ENCODE results near the gene TMEM156. TPM values are rescaled to one million over a fixed set of nuclear protein-coding genes. Genes with fewer than 3 reads are reported as not detected.
"Not testable (repeated sequence)": the region's sequence is repeated elsewhere in the genome, so short reads cannot be mapped to it uniquely, and the experiment has no call there.

TMEM156 gene
- total RNA-seq, 4 donors from 2014 or later = 0.33 TPM; not detected in 3

GRCh38 chr4:39042366-39042765 lies 10.2 kb upstream of the TMEM156 start:
- intact Hi-C loops (cut with DNase I) = no loop called here
- Histone ChIP-seq H3K27ac (no peak overlapping the region), H3K27me3 (no peaks in the 10 kb centered on the region), H3K4me1 (peaks cover 0 to 4% of the 10 kb centered on the region in 2 donors), H3K4me3 (replicated peaks in 1 of 3) (no peak overlapping the region), H3K9me3 (no peaks in the 10 kb centered on the region), H3K36me3 (no peaks in the 10 kb centered on the region)
- 93 to 98% methylated on average over 1 of the region's 1 CpG for WGBS, 2 donors
- no peak for TF ChIP-seq POLR2A (IDR thresholded peaks at IDR 0.05)
- no peak for DNase-seq

GRCh38 chr4:39039108-39039507 lies 6.9 kb upstream of the TMEM156 start:
- TF ChIP-seq POLR2A (IDR thresholded peaks at IDR 0.05) = no peak
- TF ChIP-seq CTCF (IDR thresholded peaks at IDR 0.05) = no peak
- H3K4me1 ChIP-seq = peaks cover 0 to 4% of the 10 kb centered on the region in 2 donors
- intact Hi-C loops (cut with DNase I) = no loop called here

GRCh38 chr4:39037941-39038340 lies 5.7 kb upstream of the TMEM156 start:
- WGBS, 2 donors = 40 to 48% methylated on average over 3 of the region's 3 CpGs
- no peaks in the 10 kb centered on the region for H3K36me3 ChIP-seq
- H3K27me3 ChIP-seq = no peaks in the 10 kb centered on the region
- H3K9me3 ChIP-seq = no peaks in the 10 kb centered on the region
- TF ChIP-seq POLR2A (IDR thresholded peaks at IDR 0.05) (no peak), CTCF (IDR thresholded peaks at IDR 0.05) (no peak)
- no peaks in the 10 kb centered on the region for H3K4me1 ChIP-seq
- no peak overlapping the region for H3K4me3 ChIP-seq (replicated peaks in 1 of 3)
- intact Hi-C loops (cut with DNase I) = no loop called here
- H3K27ac ChIP-seq = no peak overlapping the region
- no peak for DNase-seq

More at GRCh38 chr4:39039108-39039507, 6.9 kb upstream of the TMEM156 start:
- WGBS, 2 donors = 86 to 91% methylated on average over 3 of the region's 3 CpGs
- Histone ChIP-seq H3K27ac (no peak overlapping the region), H3K9me3 (no peaks in the 10 kb centered on the region), H3K36me3 (no peaks in the 10 kb centered on the region), H3K4me3 (replicated peaks in 1 of 3) (no peak overlapping the region), H3K27me3 (no peaks in the 10 kb centered on the region)
- DNase-seq = no peak

- no peak overlapping the region for H3K4me3 ChIP-seq (replicated peaks in 1 of 3)
- TF ChIP-seq CTCF (IDR thresholded peaks at IDR 0.05) = no peak
- no peak overlapping the region for H3K27ac ChIP-seq
- no peaks in the 10 kb centered on the region for H3K36me3 ChIP-seq
- H3K9me3 ChIP-seq = no peaks in the 10 kb centered on the region
- WGBS, 2 donors = 76 to 91% methylated on average over 3 to 4 of the region's 4 CpGs
- intact Hi-C loops (cut with DNase I) = no loop called here
- no peaks in the 10 kb centered on the region for H3K4me1 ChIP-seq
- no peak for DNase-seq
- H3K27me3 ChIP-seq = no peaks in the 10 kb centered on the region
Observed at GRCh38 chr4:39037491-39037825, 5.2 kb upstream of the TMEM156 start.

GRCh38 chr4:39036172-39036571 lies 4.0 kb upstream of the TMEM156 start:
- TF ChIP-seq CTCF (IDR thresholded peaks at IDR 0.05) (no peak), POLR2A (IDR thresholded peaks at IDR 0.05) (no peak)
- no peak for DNase-seq
- intact Hi-C loops (cut with DNase I) = no loop called here
- no peak overlapping the region for H3K27ac ChIP-seq
- no peaks in the 10 kb centered on the region for H3K4me1 ChIP-seq
- 85 to 92% methylated on average over 7 of the region's 7 CpGs for WGBS, 2 donors
- H3K27me3 ChIP-seq = no peaks in the 10 kb centered on the region
- H3K36me3 ChIP-seq = no peaks in the 10 kb centered on the region
- H3K9me3 ChIP-seq = no peaks in the 10 kb centered on the region
- no peak overlapping the region for H3K4me3 ChIP-seq (replicated peaks in 1 of 3)

- WGBS, 2 donors = 77 to 91% methylated on average over 6 of the region's 6 CpGs
- H3K9me3 ChIP-seq; H3K36me3 ChIP-seq; H3K4me1 ChIP-seq; intact Hi-C loops (cut with DNase I); H3K4me3 ChIP-seq (replicated peaks in 1 of 3); H3K27ac ChIP-seq; H3K27me3 ChIP-seq; DNase-seq: not testable (repeated sequence)
Observed at GRCh38 chr4:39031590-39032020, 604 bp downstream of the TMEM156 start.
